A673 (cell line): ENCODE results near the gene TDP2. TPM values are rescaled to one million over a fixed set of nuclear protein-coding genes. Genes with fewer than 3 reads are reported as not detected.

Experiments
- BruUV-seq: library from RNA; stranded (reverse); fragments of 400-500 nt; replicated peaks from 2 replicates; lab custom pipeline; 2021; lab: Mats Ljungman, UMichigan
- CTCF ChIA-PET: fragments of 300-600 bp; sonication (Branson Sonifier 250); formaldehyde crosslinking; loops from one replicate; lab custom pipeline; 2022; ENCODE audit warnings: antibody characterized with exemption; lab: Charles Lee
- POLR2A ChIA-PET: fragments of 300-600 bp; sonication (Branson Sonifier 250); formaldehyde crosslinking; loops from one replicate; lab custom pipeline; 2022; ENCODE audit warnings: antibody characterized with exemption; ENCODE audit not compliant: low non-redundant PET; lab: Charles Lee
- DNase-seq: peaks from one replicate; pipeline ENCODE4 v3.0.0-alpha.2; 2015; ENCODE audit warnings: low spot score
- H3K27ac ChIP-seq: fragments of 200-600 bp; sonication (generic); 2 replicates; pipeline ENCODE4 v1.5.1; 2016; ENCODE audit warnings: mixed run types, low read depth, mild to moderate bottlenecking, mixed read lengths, antibody characterized with exemption, low read length; ENCODE audit not compliant: poor library complexity, severe bottlenecking
- H3K27me3 ChIP-seq: fragments of 200-600 bp; sonication (generic); replicated peaks from 2 replicates; pipeline ENCODE4 v1.6.1; 2017; ENCODE audit warnings: mixed run types, low read depth, mild to moderate bottlenecking, mixed read lengths, antibody characterized with exemption, low read length; ENCODE audit not compliant: insufficient read depth, poor library complexity
- H3K36me3 ChIP-seq: fragments of 200-600 bp; sonication (generic); 2 replicates; pipeline ENCODE4 v1.6.1; 2016; ENCODE audit warnings: mixed run types, mild to moderate bottlenecking, mixed read lengths, antibody characterized with exemption, low read length; ENCODE audit not compliant: insufficient read depth, poor library complexity, severe bottlenecking
- H3K4me1 ChIP-seq: fragments of 200-600 bp; sonication (generic); 2 replicates; pipeline ENCODE4 v1.6.1; 2017; ENCODE audit warnings: mixed run types, mild to moderate bottlenecking, mixed read lengths, antibody characterized with exemption, low read length; ENCODE audit not compliant: insufficient read depth, poor library complexity, severe bottlenecking
- H3K4me3 ChIP-seq: fragments of 200-600 bp; sonication (generic); 2 replicates; pipeline ENCODE4 v1.5.1; 2016; ENCODE audit warnings: low read depth, mixed run types, mild to moderate bottlenecking, mixed read lengths, low read length; ENCODE audit not compliant: poor library complexity, severe bottlenecking
- H3K9me3 ChIP-seq: fragments of 200-600 bp; sonication (generic); 2 replicates; pipeline ENCODE4 v1.6.1; 2016; ENCODE audit warnings: mixed run types, low read depth, mild to moderate bottlenecking, mixed read lengths, antibody characterized with exemption, low read length; ENCODE audit not compliant: poor library complexity, severe bottlenecking
- EZH2 ChIP-seq: fragments of 200-600 bp; sonication (generic); IDR thresholded peaks from 2 replicates; pipeline ENCODE4 v1.6.1; 2017; ENCODE audit warnings: borderline replicate concordance, low read depth, mild to moderate bottlenecking, mixed read lengths, antibody characterized with exemption, low read length; ENCODE audit not compliant: poor library complexity, severe bottlenecking
- intact Hi-C: fragments of 100-400 bp; cut with micrococcal nuclease; formaldehyde crosslinking; loops from one replicate; pipeline ENCODE4 v1.10.0; 2022; ENCODE audit not compliant: unreplicated experiment
- total RNA-seq: library from RNA; stranded (reverse); gene quantifications from 2 replicates; pipeline ENCODE4 v1.2.3, GENCODE V29; 2021
- TF ChIP-seq, protein P1 (sequence below): fragments of 300-800, 200-600 bp; sonication (generic); conservative IDR thresholded peaks from 2 replicates; pipeline ENCODE4 v1.5.1; 2017; ENCODE audit warnings: low read depth, mild to moderate bottlenecking, antibody characterized with exemption, low read length, moderate library complexity, mixed read lengths

TDP2 gene
- total RNA-seq, 1 experiment from 2014 or later: 34.9 TPM

DNA sequence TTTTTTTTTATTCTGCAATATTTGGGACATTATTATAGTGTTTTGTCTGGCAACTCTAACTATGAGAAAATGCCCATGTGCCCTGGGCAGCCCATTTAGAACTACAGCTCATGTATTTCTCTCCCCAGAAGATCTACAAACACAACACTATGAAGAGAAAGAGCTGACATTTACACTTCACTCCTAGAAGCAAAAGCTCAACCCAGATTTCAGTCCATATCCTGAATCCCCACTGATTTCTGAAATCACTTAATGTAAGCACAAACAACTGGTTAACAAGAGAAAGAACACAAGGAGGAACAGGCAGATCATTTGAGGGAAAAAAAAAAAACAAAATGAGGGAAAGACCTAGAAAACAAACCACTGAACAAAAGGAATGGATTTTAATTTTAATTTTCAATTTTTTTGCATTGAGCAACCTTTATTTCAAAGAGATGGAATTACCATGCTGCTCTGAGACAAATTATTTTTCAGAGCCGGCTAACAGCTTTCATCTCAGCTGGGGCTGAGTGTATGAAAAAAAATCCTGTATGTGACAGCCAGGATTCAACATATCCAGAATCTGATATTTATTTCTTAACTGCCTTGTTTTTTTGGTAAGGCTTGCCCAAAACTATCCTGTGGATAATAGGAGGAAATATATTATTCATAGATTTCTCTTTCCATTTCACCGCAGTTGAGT is 53.2 kb downstream of the TDP2 start:
- H3K36me3 ChIP-seq: no peaks in the 10 kb centered on the region
- ChIA-PET POLR2A (no interaction called here), CTCF (no interaction called here)
- no peak overlapping the region for H3K4me3 ChIP-seq
- H3K9me3 ChIP-seq: no peaks in the 10 kb centered on the region
- intact Hi-C loops: no loop called here
- no TSS peak for BruUV-seq
- no peaks in the 10 kb centered on the region for H3K27me3 ChIP-seq
- no peak for TF ChIP-seq EZH2
- TF ChIP-seq, protein P1, sequence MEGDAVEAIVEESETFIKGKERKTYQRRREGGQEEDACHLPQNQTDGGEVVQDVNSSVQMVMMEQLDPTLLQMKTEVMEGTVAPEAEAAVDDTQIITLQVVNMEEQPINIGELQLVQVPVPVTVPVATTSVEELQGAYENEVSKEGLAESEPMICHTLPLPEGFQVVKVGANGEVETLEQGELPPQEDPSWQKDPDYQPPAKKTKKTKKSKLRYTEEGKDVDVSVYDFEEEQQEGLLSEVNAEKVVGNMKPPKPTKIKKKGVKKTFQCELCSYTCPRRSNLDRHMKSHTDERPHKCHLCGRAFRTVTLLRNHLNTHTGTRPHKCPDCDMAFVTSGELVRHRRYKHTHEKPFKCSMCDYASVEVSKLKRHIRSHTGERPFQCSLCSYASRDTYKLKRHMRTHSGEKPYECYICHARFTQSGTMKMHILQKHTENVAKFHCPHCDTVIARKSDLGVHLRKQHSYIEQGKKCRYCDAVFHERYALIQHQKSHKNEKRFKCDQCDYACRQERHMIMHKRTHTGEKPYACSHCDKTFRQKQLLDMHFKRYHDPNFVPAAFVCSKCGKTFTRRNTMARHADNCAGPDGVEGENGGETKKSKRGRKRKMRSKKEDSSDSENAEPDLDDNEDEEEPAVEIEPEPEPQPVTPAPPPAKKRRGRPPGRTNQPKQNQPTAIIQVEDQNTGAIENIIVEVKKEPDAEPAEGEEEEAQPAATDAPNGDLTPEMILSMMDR: no peak
- H3K27ac ChIP-seq: no peak overlapping the region
- DNase-seq: no peak
- H3K4me1 ChIP-seq: no peaks in the 10 kb centered on the region

DNA sequence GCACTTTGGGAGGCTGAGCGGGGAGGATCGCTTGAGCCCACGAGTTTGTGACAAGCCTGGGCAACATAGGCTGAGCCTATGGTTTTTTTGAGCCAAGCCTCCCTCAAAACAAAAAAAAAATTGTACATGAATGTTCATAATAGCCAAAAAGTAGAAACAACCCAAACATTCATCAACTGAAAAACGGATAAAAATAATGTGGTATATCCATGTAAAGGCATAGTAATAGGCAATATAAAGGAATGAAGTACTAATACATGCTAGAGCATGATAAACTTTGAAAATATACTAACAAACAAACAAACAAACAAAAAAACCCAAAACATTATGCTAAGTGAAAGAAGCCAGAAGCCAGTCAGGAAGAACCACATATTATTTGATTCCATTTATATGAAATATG is 56.0 kb downstream of the TDP2 start:
- ChIA-PET POLR2A (no interaction called here), CTCF (no interaction called here)
- no peaks in the 10 kb centered on the region for H3K4me1 ChIP-seq
- no peaks in the 10 kb centered on the region for H3K9me3 ChIP-seq
- TF ChIP-seq EZH2: no peak
- TF ChIP-seq, protein P1: no peak
- no peak for DNase-seq
- H3K36me3 ChIP-seq: no peaks in the 10 kb centered on the region
- no peaks in the 10 kb centered on the region for H3K27me3 ChIP-seq
- no TSS peak for BruUV-seq
- no peak overlapping the region for H3K27ac ChIP-seq
- intact Hi-C loops: no loop called here
- H3K4me3 ChIP-seq: no peak overlapping the region

DNA sequence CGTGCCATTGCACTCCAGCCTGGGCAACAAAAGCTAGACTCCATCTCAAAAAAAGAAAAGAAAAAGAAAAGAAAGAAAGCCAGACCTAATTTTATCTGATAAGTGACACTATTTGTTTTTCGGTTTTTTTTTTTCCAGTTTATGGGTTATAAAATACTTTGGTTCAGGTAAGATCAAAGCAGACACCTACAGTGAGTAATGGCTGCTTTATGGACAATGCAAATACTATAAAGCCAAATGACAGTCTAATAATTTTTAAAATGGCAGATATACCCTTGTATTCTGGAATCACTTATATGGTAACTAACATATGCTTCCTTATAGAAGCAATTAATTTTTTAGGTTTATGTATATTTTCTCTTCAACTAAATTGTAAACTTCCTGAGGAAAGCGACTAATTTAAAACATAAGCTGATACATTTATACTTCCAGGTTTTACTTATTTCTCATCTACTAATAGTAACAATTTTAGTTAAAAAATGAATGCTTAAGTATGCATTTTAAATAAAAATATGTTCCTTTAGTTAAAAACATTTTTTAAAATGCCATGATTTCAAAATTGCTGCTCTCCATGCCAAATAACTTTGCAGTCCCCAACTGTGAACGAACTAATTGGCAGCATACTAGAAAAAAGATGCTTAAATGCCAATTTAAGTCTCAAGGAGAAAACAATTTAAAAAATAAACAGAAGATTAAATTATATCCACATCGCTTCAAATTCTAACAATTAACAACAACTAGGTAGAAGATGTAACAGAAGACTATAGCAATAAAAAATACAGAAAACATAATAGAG is 59.2 kb downstream of the TDP2 start:
- CTCF ChIA-PET: no interaction called here
- intact Hi-C loops: no loop called here
- no TSS peak for BruUV-seq

More for the DNA sequence above, 59.2 kb downstream of the TDP2 start:
- H3K4me1 ChIP-seq: no peaks in the 10 kb centered on the region
- no peak for DNase-seq
- H3K27ac ChIP-seq: no peak overlapping the region
- H3K4me3 ChIP-seq: no peak overlapping the region
- no peaks in the 10 kb centered on the region for H3K9me3 ChIP-seq
- H3K27me3 ChIP-seq: no peaks in the 10 kb centered on the region
- no peak for TF ChIP-seq EZH2
- TF ChIP-seq, protein P1: no peak
- no peaks in the 10 kb centered on the region for H3K36me3 ChIP-seq
- POLR2A ChIA-PET: no interaction called here
